DND-41 (cell line): ENCODE measurements around the gene S1PR4.

ENCODE experiments used
- EZH2 ChIP-seq: IDR thresholded peaks from 3 replicates; pipeline ENCODE4 v1.6.1; 2012; ENCODE audit warnings: borderline replicate concordance, low read depth, mild to moderate bottlenecking, moderate library complexity, low read length, inconsistent platforms; ENCODE audit not compliant: severe bottlenecking
- TF ChIP-seq, protein P1 (sequence below): IDR thresholded peaks from 2 replicates; pipeline ENCODE4 v1.5.1; 2012; ENCODE audit warnings: borderline replicate concordance, low read length, moderate library complexity, mild to moderate bottlenecking; ENCODE audit not compliant: poor library complexity, severe bottlenecking; ENCODE audit errors: extremely low read depth

- TF ChIP-seq, protein P1, sequence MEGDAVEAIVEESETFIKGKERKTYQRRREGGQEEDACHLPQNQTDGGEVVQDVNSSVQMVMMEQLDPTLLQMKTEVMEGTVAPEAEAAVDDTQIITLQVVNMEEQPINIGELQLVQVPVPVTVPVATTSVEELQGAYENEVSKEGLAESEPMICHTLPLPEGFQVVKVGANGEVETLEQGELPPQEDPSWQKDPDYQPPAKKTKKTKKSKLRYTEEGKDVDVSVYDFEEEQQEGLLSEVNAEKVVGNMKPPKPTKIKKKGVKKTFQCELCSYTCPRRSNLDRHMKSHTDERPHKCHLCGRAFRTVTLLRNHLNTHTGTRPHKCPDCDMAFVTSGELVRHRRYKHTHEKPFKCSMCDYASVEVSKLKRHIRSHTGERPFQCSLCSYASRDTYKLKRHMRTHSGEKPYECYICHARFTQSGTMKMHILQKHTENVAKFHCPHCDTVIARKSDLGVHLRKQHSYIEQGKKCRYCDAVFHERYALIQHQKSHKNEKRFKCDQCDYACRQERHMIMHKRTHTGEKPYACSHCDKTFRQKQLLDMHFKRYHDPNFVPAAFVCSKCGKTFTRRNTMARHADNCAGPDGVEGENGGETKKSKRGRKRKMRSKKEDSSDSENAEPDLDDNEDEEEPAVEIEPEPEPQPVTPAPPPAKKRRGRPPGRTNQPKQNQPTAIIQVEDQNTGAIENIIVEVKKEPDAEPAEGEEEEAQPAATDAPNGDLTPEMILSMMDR, result no peak
- TF ChIP-seq EZH2, result no peak
Observed at GRCh38 chr19:3193256-3194105, 14.9 kb downstream of the S1PR4 start.
